B cell (primary cell): Measurements from ENCODE around the gene CHRNA4. TPM values are rescaled to one million over a fixed set of nuclear protein-coding genes. Genes with fewer than 3 reads are reported as not detected.

ENCODE experiments used
- ATAC-seq: fragments of 200-7000 bp; cut with Tn5 transposase; one replicate; pipeline ENCODE4 v1.10.0; 2021; ENCODE audit warnings: low read depth, mild to moderate bottlenecking, moderate number of reproducible peaks, moderate library complexity
- CTCF ChIA-PET: fragments of 350-600 bp; sonication (Branson Sonifier 250); formaldehyde crosslinking; loops from one replicate; lab custom pipeline; 2021; ENCODE audit warnings: antibody characterized with exemption, inconsistent platforms; lab: Charles Lee
- POLR2A ChIA-PET: fragments of 350-600 bp; sonication (Branson Sonifier 250); formaldehyde crosslinking; loops from one replicate; lab custom pipeline; 2021; ENCODE audit warnings: antibody characterized with exemption; lab: Charles Lee
- DNase-seq: peaks from one replicate; pipeline ENCODE4 v3.0.0; 2013
- H2AFZ ChIP-seq: 2 replicates; pipeline ENCODE4 v1.6.1; 2012; ENCODE audit warnings: mild to moderate bottlenecking, low read depth, low read length; ENCODE audit not compliant: insufficient read depth, poor library complexity, severe bottlenecking
- H3K27ac ChIP-seq, 2 donors: 1 replicate in 1 of 2; 2 replicates in 1 of 2; pipeline ENCODE4 v1.5.1; 2012 to 2013; ENCODE audit warnings: low read length in 2 of 2, mild to moderate bottlenecking in 2 of 2, moderate library complexity in 1 of 2
- H3K27me3 ChIP-seq, 4 experiments: fragments of 200-600 bp in 1 of 4; sonication (generic) in 1 of 4; replicated peaks in 1 of 4; 1 replicate in 2 of 4; 2 replicates in 2 of 4; pipeline versions ENCODE4 v1.6.1 to v1.7.0; 2013 to 2016; ENCODE audit warnings: low read length in 3 of 4, mild to moderate bottlenecking in 2 of 4, mixed read lengths in 1 of 4, moderate library complexity in 1 of 4; ENCODE audit not compliant: insufficient read depth in 4 of 4, control insufficient read depth in 3 of 4; ENCODE audit errors: control extremely low read depth in 1 of 4
- H3K36me3 ChIP-seq, 2 experiments: replicated peaks in 1 of 2; 1 replicate in 1 of 2; 2 replicates in 1 of 2; pipeline versions ENCODE4 v1.6.1 to v1.7.1; 2013; ENCODE audit warnings: low read length in 1 of 2; ENCODE audit not compliant: insufficient read depth in 2 of 2, control insufficient read depth in 1 of 2; ENCODE audit errors: control extremely low read depth in 1 of 2, extremely low read depth in 1 of 2
- H3K4me1 ChIP-seq, 2 donors: fragments of 200-600 bp in 1 of 2; sonication (generic) in 1 of 2; 1 replicate in 1 of 2; 2 replicates in 1 of 2; pipeline versions ENCODE4 v1.5.1 to v1.6.1; 2013 to 2017; ENCODE audit warnings: low read length in 2 of 2; ENCODE audit not compliant: control insufficient read depth in 2 of 2, insufficient read depth in 2 of 2
- H3K4me2 ChIP-seq: replicated peaks from 2 replicates; pipeline ENCODE3; 2012; ENCODE audit warnings: mild to moderate bottlenecking, low read depth, low read length; ENCODE audit not compliant: poor library complexity, severe bottlenecking
- H3K4me3 ChIP-seq, 5 experiments: fragments of 200-600 bp in 1 of 5; sonication (generic) in 1 of 5; 1 replicate in 3 of 5; 2 replicates in 2 of 5; pipeline versions ENCODE4 v1.5.1 to v1.7.0; 2011 to 2016; ENCODE audit warnings: low read length in 4 of 5, mild to moderate bottlenecking in 4 of 5, low read depth in 2 of 5, control low read depth in 1 of 5, moderate library complexity in 1 of 5; ENCODE audit not compliant: insufficient read depth in 1 of 5; ENCODE audit errors: control extremely low read depth in 1 of 5, extremely low read depth in 1 of 5
- H3K79me2 ChIP-seq: fragments of 200-600 bp; sonication (generic); one replicate; pipeline ENCODE4 v1.6.0; 2016; ENCODE audit warnings: low read length; ENCODE audit not compliant: control insufficient read depth, insufficient read depth
- H3K9ac ChIP-seq: fragments of 200-600 bp; sonication (generic); 2 replicates; pipeline ENCODE4 v1.6.1; 2017; ENCODE audit warnings: mild to moderate bottlenecking, low read length, moderate library complexity
- H3K9me3 ChIP-seq, 3 donors: one replicate each; pipeline versions ENCODE4 v1.6.1 to v1.7.1; 2013; ENCODE audit warnings: low read length in 2 of 3; ENCODE audit not compliant: control insufficient read depth in 2 of 3, insufficient read depth in 1 of 3; ENCODE audit errors: control extremely low read depth in 1 of 3
- H4K20me1 ChIP-seq: 2 replicates; pipeline ENCODE4 v1.6.0; 2012; ENCODE audit warnings: mild to moderate bottlenecking, low read length; ENCODE audit not compliant: insufficient read depth, control insufficient read depth, poor library complexity, severe bottlenecking
- H3K27ac Mint-ChIP-seq: one replicate; pipeline ENCODE4 v1.8.0; 2021; ENCODE audit warnings: mixed read lengths
- H3K27me3 Mint-ChIP-seq: one replicate; pipeline ENCODE4 v1.8.0; 2021; ENCODE audit warnings: mixed read lengths
- H3K4me1 Mint-ChIP-seq: one replicate; pipeline ENCODE4 v1.8.0; 2021; ENCODE audit warnings: mixed read lengths
- H3K4me3 Mint-ChIP-seq: one replicate; pipeline ENCODE4 v1.8.0; 2021; ENCODE audit warnings: mixed read lengths
- H3K9me3 Mint-ChIP-seq: one replicate; pipeline ENCODE4 v1.8.0; 2022; ENCODE audit warnings: mixed read lengths; ENCODE audit not compliant: insufficient read depth
- CTCF ChIP-seq: fragments of 200-600 bp; IDR thresholded peaks from one replicate; pipeline ENCODE4 v1.8.0; 2022; ENCODE audit warnings: antibody characterized with exemption, mild to moderate bottlenecking
- EZH2 ChIP-seq: IDR thresholded peaks from 2 replicates; pipeline ENCODE4 v1.6.1; 2012; ENCODE audit warnings: borderline replicate concordance, low read depth, mild to moderate bottlenecking, moderate library complexity, low read length; ENCODE audit not compliant: insufficient read depth, poor library complexity, severe bottlenecking
- WGBS: methylation state at CpG from one replicate; pipeline ENCODE4 v1.1.5; 2013; ENCODE audit warnings: missing lambda C conversion rate; ENCODE audit not compliant: insufficient coverage; 5-methylcytosine and 5-hydroxymethylcytosine counted together
- intact Hi-C: fragments of 100-400 bp; cut with micrococcal nuclease; formaldehyde crosslinking; loops from one replicate; pipeline ENCODE4 v1.10.0; 2022
- polyA plus RNA-seq: library from polyadenylated mRNA; depleted of rRNA; stranded (reverse); fragments of >200 nt; gene quantifications from 2 replicates; pipeline ENCODE4 v1.2.3, GENCODE V29; 2012
- total RNA-seq, 2 donors: library from RNA; stranded (reverse); fragments of 120-200 nt in 1 of 2; gene quantifications; 1 replicate in 1 of 2; 2 replicates in 1 of 2; pipeline versions ENCODE4 v1.2.3 to v1.2.4, GENCODE V29; 2013 to 2022

CHRNA4 gene
- total and polyA plus RNA-seq, 2 donors (not counting 1 experiment from before 2014, with no cell fraction given), result not detected

GRCh38 chr20:63367446-63368055 lies 6.4 kb upstream of the CHRNA4 start:
- Histone ChIP-seq H3K9ac (no peak overlapping the region), H3K36me3 (no peaks in the 10 kb centered on the region), H3K4me1 (no peaks in the 10 kb centered on the region), H3K9me3 (no peaks in the 10 kb centered on the region), H3K79me2 (no peaks in the 10 kb centered on the region), H3K27ac (no peak overlapping the region), H3K4me3 (no peak overlapping the region), H2AFZ (no peak overlapping the region), H3K27me3 (peaks cover 0 to 12% (median under 1%) of the 10 kb centered on the region in 4 experiments), H3K4me2 (no peak overlapping the region), H4K20me1 (no peaks in the 10 kb centered on the region)
- intact Hi-C loops, result no loop called here
- Mint-ChIP-seq H3K9me3 (no peaks in the 10 kb centered on the region), H3K4me1 (peaks cover under 1% of the 10 kb centered on the region), H3K4me3 (no peak overlapping the region), H3K27me3 (peaks cover 11% of the 10 kb centered on the region), H3K27ac (no peak overlapping the region)
- DNase-seq (no peak), ATAC-seq (no peak)
- no peak for TF ChIP-seq CTCF
- ChIA-PET CTCF (no interaction called here), POLR2A (no interaction called here)
- 74% methylated on average over 22 of the region's 24 CpGs for WGBS

GRCh38 chr20:63366390-63367365 lies 5.5 kb upstream of the CHRNA4 start:
- ATAC-seq, result no peak
- TF ChIP-seq CTCF, result no peak
- TF ChIP-seq EZH2, result no peak
- H3K4me1 ChIP-seq, result peaks cover 0 to 3% of the 10 kb centered on the region in 2 donors
- no peak overlapping the region for H3K9ac ChIP-seq
- H3K27ac ChIP-seq, result no peak overlapping the region
- POLR2A ChIA-PET, result no interaction called here
- Mint-ChIP-seq H3K4me3 (no peak overlapping the region), H3K27ac (no peak overlapping the region), H3K9me3 (no peaks in the 10 kb centered on the region), H3K27me3 (peaks cover 14% of the 10 kb centered on the region), H3K4me1 (peaks cover 4% of the 10 kb centered on the region)
- H4K20me1 ChIP-seq, result no peaks in the 10 kb centered on the region
- H3K4me3 ChIP-seq, result no peak overlapping the region
- H3K27me3 ChIP-seq, result peaks cover 0 to 20% (median 2%) of the 10 kb centered on the region in 4 experiments
- H3K4me2 ChIP-seq, result no peak overlapping the region
- CTCF ChIA-PET, result no interaction called here
- no peaks in the 10 kb centered on the region for H3K79me2 ChIP-seq
- 81% methylated on average over 23 of the region's 30 CpGs for WGBS
- H3K36me3 ChIP-seq, result no peaks in the 10 kb centered on the region
- DNase-seq, result no peak
- peaks cover 0 to 2% (median 0%) of the 10 kb centered on the region in 3 donors for H3K9me3 ChIP-seq
- no peak overlapping the region for H2AFZ ChIP-seq
- intact Hi-C loops, result no loop called here
